CD4-positive, CD25-positive, alpha-beta regulatory T cell (primary cell): ENCODE measurements around the gene STEAP2. TPM values are rescaled to one million over a fixed set of nuclear protein-coding genes. Genes with fewer than 3 reads are reported as not detected.

Experiments used
- ATAC-seq, 2 donors: fragments of 150-1000 bp; cut with Tn5 transposase; one replicate each; pipeline ENCODE4 v1.10.0; 2021; ENCODE audit warnings: low read depth in 2 of 2, moderate number of reproducible peaks in 2 of 2, moderate library complexity in 1 of 2
- DNase-seq, 3 donors: peaks; one replicate each; pipeline versions ENCODE4 v3.0.0 to v3.0.0-alpha.2; 2012 to 2022; ENCODE audit warnings: mixed read lengths in 1 of 3
- H3K27ac ChIP-seq: one replicate; pipeline ENCODE4 v1.7.0; 2013; ENCODE audit warnings: mild to moderate bottlenecking, low read length; ENCODE audit not compliant: insufficient read depth, poor library complexity, severe bottlenecking
- H3K27me3 ChIP-seq: one replicate; pipeline ENCODE4 v1.7.0; 2013; ENCODE audit warnings: low read length; ENCODE audit not compliant: control insufficient read depth, insufficient read depth
- H3K36me3 ChIP-seq: one replicate; pipeline ENCODE4 v1.7.0; 2013; ENCODE audit warnings: mild to moderate bottlenecking, low read length, moderate library complexity; ENCODE audit not compliant: control insufficient read depth, insufficient read depth
- H3K4me1 ChIP-seq: 2 replicates; pipeline ENCODE4 v1.7.0; 2013; ENCODE audit warnings: mild to moderate bottlenecking, low read length; ENCODE audit not compliant: insufficient read depth, control insufficient read depth, poor library complexity, severe bottlenecking
- H3K4me3 ChIP-seq: one replicate; pipeline ENCODE4 v1.7.0; 2013; ENCODE audit warnings: low read depth, mild to moderate bottlenecking, low read length, moderate library complexity
- H3K9me3 ChIP-seq, 2 experiments: 1 replicate in 1 of 2; 2 replicates in 1 of 2; pipeline ENCODE4 v1.7.0; 2013; ENCODE audit warnings: low read length in 2 of 2, mild to moderate bottlenecking in 1 of 2, moderate library complexity in 1 of 2; ENCODE audit not compliant: control insufficient read depth in 2 of 2
- H3K27ac Mint-ChIP-seq, 3 donors: one replicate each; pipeline ENCODE4 v1.8.0; 2020 to 2022; ENCODE audit warnings: mild to moderate bottlenecking in 3 of 3, mixed read lengths in 3 of 3, moderate library complexity in 2 of 3
- H3K27me3 Mint-ChIP-seq: one replicate; pipeline ENCODE4 v1.8.0; 2022; ENCODE audit warnings: mild to moderate bottlenecking, mixed read lengths
- H3K36me3 Mint-ChIP-seq: one replicate; pipeline ENCODE4 v1.8.0; 2020; ENCODE audit warnings: mixed read lengths
- H3K4me1 Mint-ChIP-seq, 4 donors: one replicate each; pipeline ENCODE4 v1.8.0; 2020 to 2022; ENCODE audit warnings: mixed read lengths in 4 of 4, mild to moderate bottlenecking in 1 of 4
- H3K4me3 Mint-ChIP-seq, 4 donors: one replicate each; pipeline ENCODE4 v1.8.0; 2020 to 2022; ENCODE audit warnings: mild to moderate bottlenecking in 4 of 4, mixed read lengths in 4 of 4, moderate library complexity in 3 of 4
- H3K9me3 Mint-ChIP-seq, 7 donors: one replicate each; pipeline ENCODE4 v1.8.0; 2020 to 2022; ENCODE audit warnings: mixed read lengths in 7 of 7, mild to moderate bottlenecking in 3 of 7, moderate library complexity in 2 of 7
- polyA plus RNA-seq, 4 donors: library from polyadenylated mRNA; unstranded; fragments of 300-500 nt; fragmentation: Illumina TruSeq; gene quantifications; one replicate each; pipeline ENCODE4 v1.2.3, GENCODE V29; 2021
- total RNA-seq: library from RNA; stranded (reverse); gene quantifications from one replicate; pipeline ENCODE4 v1.2.3, GENCODE V29; 2022

Gene STEAP2
- total and polyA plus RNA-seq, 5 donors from 2014 or later: not detected

GRCh38 chr7:90173127-90173844, 38.3 kb upstream of the STEAP2 start:
- no peaks in the 10 kb centered on the region for H3K36me3 Mint-ChIP-seq
- Histone ChIP-seq H3K27ac (no peak overlapping the region), H3K36me3 (no peaks in the 10 kb centered on the region), H3K4me1 (no peaks in the 10 kb centered on the region), H3K4me3 (no peak overlapping the region), H3K27me3 (no peaks in the 10 kb centered on the region), H3K9me3 (no peaks in the 10 kb centered on the region)
- peaks cover 0 to 12% (median 4%) of the 10 kb centered on the region in 7 donors for H3K9me3 Mint-ChIP-seq
- H3K27ac Mint-ChIP-seq: no peak overlapping the region
- H3K4me3 Mint-ChIP-seq: no peak overlapping the region
- no peak for ATAC-seq
- no peaks in the 10 kb centered on the region for H3K4me1 Mint-ChIP-seq
- peaks cover 6% of the 10 kb centered on the region for H3K27me3 Mint-ChIP-seq
- DNase-seq: no peak

- H3K9me3 Mint-ChIP-seq: peaks cover 0 to 10% (median 0%) of the 10 kb centered on the region in 7 donors
Observed at GRCh38 chr7:90175667-90176066, 35.9 kb upstream of the STEAP2 start.

DNA sequence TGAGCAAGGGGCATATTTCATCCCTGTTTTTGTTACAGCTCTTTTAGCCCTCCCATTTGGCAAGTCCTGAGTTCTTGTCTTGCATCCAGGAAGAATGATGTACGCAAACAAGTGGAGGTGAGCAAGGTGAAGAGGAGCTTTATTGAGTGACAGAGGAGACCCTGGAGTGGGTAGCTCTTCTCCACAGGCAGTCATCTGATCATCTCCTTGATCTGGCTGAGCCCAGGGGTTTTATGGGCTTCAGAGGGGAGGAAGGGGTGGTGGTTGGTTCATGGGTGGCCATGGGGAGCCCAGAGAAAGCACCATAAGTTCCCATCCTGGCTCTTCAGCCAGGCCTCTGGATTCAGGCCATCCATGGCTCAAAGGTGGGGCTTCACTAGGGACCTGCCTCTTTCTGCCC, 35.3 kb upstream of the STEAP2 start:
- no peaks in the 10 kb centered on the region for H3K27me3 Mint-ChIP-seq
- DNase-seq (no peak), ATAC-seq (no peak)
- no peaks in the 10 kb centered on the region for H3K36me3 Mint-ChIP-seq
- Histone ChIP-seq H3K4me1 (no peaks in the 10 kb centered on the region), H3K27me3 (no peaks in the 10 kb centered on the region), H3K27ac (no peak overlapping the region), H3K9me3 (no peaks in the 10 kb centered on the region), H3K36me3 (no peaks in the 10 kb centered on the region), H3K4me3 (no peak overlapping the region)
- H3K9me3 Mint-ChIP-seq: peaks cover 0 to 10% (median 0%) of the 10 kb centered on the region in 7 donors
- H3K4me1 Mint-ChIP-seq: peaks cover 0 to 3% (median 1%) of the 10 kb centered on the region in 4 donors
- no peak overlapping the region for H3K27ac Mint-ChIP-seq
- H3K4me3 Mint-ChIP-seq: no peak overlapping the region

More at GRCh38 chr7:90175667-90176066, 35.9 kb upstream of the STEAP2 start:
- Histone ChIP-seq H3K4me3 (no peak overlapping the region), H3K9me3 (no peaks in the 10 kb centered on the region), H3K4me1 (no peaks in the 10 kb centered on the region), H3K36me3 (no peaks in the 10 kb centered on the region), H3K27me3 (no peaks in the 10 kb centered on the region), H3K27ac (no peak overlapping the region)
- H3K4me1 Mint-ChIP-seq: peaks cover 0 to 3% (median 1%) of the 10 kb centered on the region in 4 donors
- ATAC-seq: no peak
- no peak overlapping the region for H3K4me3 Mint-ChIP-seq
- peaks cover 3% of the 10 kb centered on the region for H3K27me3 Mint-ChIP-seq
- H3K36me3 Mint-ChIP-seq: no peaks in the 10 kb centered on the region
- no peak overlapping the region for H3K27ac Mint-ChIP-seq
- no peak for DNase-seq

DNA sequence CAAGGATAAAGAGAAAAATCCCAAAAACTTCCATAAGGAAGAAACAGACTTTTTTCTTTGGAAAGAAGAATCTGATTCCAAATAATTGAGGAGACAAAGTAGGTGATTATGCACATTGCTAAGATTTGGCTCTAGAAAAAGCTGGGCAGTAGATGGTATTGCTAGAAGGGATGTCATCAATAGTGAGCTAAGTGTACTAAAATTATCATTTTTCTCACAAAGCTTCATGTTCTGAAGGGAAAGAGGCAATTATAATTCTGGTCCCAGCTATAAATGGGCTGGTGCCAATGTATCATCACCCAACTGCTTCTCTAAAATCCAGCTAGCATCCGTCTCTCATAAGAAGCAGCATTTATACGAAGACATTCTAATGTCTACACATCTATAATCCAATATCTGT, 33.4 kb upstream of the STEAP2 start:
- Mint-ChIP-seq H3K27me3 (no peaks in the 10 kb centered on the region), H3K9me3 (no peaks in the 10 kb centered on the region), H3K4me1 (peaks cover 0 to 3% (median 1%) of the 10 kb centered on the region in 4 donors), H3K4me3 (no peak overlapping the region), H3K36me3 (no peaks in the 10 kb centered on the region), H3K27ac (no peak overlapping the region)
- Histone ChIP-seq H3K4me1 (no peaks in the 10 kb centered on the region), H3K27me3 (no peaks in the 10 kb centered on the region), H3K36me3 (no peaks in the 10 kb centered on the region), H3K4me3 (no peak overlapping the region), H3K27ac (no peak overlapping the region), H3K9me3 (no peaks in the 10 kb centered on the region)
- DNase-seq (no peak), ATAC-seq (no peak)

- H3K9me3 Mint-ChIP-seq: no peaks in the 10 kb centered on the region
- ATAC-seq (peak; percentile 53 to 59), DNase-seq (peak in 1 of 3 donors; percentile 8)
- no peak overlapping the region for H3K27ac ChIP-seq
- H3K27me3 ChIP-seq: no peaks in the 10 kb centered on the region
- no peaks in the 10 kb centered on the region for H3K9me3 ChIP-seq
- H3K4me1 Mint-ChIP-seq: peaks cover 0 to 3% (median 1%) of the 10 kb centered on the region in 4 donors
- no peak overlapping the region for H3K4me3 Mint-ChIP-seq
- no peaks in the 10 kb centered on the region for H3K27me3 Mint-ChIP-seq
- no peak overlapping the region for H3K27ac Mint-ChIP-seq
- H3K4me3 ChIP-seq: no peak overlapping the region
- H3K4me1 ChIP-seq: no peaks in the 10 kb centered on the region
- H3K36me3 Mint-ChIP-seq: no peaks in the 10 kb centered on the region
- H3K36me3 ChIP-seq: no peaks in the 10 kb centered on the region
Observed at GRCh38 chr7:90178679-90179278, 32.8 kb upstream of the STEAP2 start.

GRCh38 chr7:90180011-90180585, 31.4 kb upstream of the STEAP2 start:
- no peaks in the 10 kb centered on the region for H3K4me1 ChIP-seq
- Mint-ChIP-seq H3K27me3 (no peaks in the 10 kb centered on the region), H3K36me3 (no peaks in the 10 kb centered on the region), H3K4me1 (peaks cover 0 to 3% (median 1%) of the 10 kb centered on the region in 4 donors), H3K27ac (no peak overlapping the region), H3K4me3 (no peak overlapping the region), H3K9me3 (no peaks in the 10 kb centered on the region)
- no peak overlapping the region for H3K27ac ChIP-seq
- H3K36me3 ChIP-seq: no peaks in the 10 kb centered on the region
- ATAC-seq: no peak
- H3K9me3 ChIP-seq: no peaks in the 10 kb centered on the region
- DNase-seq: no peak
- H3K4me3 ChIP-seq: no peak overlapping the region
- H3K27me3 ChIP-seq: no peaks in the 10 kb centered on the region

DNA sequence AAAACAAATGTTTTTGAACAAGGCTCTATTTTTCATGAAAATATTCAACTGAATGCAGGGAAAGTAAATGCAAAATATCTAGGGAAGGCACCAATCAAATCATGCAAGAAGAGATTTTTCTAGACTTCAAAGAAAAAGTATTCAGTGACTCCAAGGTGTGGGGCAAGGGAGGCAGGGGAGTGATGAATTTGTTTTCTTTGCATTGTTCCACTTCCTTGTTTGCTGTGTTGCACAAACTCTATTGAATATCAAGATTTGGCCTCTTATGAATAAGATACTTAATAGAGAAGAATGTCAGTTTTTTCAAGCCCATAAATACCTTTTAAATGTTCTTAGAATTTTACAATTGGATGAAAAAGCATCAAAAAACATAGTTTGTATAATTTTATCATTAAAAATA, 30.9 kb upstream of the STEAP2 start:
- no peaks in the 10 kb centered on the region for H3K36me3 Mint-ChIP-seq
- H3K27ac Mint-ChIP-seq: no peak overlapping the region
- Histone ChIP-seq H3K9me3 (no peaks in the 10 kb centered on the region), H3K27me3 (no peaks in the 10 kb centered on the region), H3K36me3 (no peaks in the 10 kb centered on the region), H3K4me3 (no peak overlapping the region), H3K4me1 (no peaks in the 10 kb centered on the region), H3K27ac (no peak overlapping the region)
- peaks cover 0 to 3% (median 1%) of the 10 kb centered on the region in 4 donors for H3K4me1 Mint-ChIP-seq
- no peaks in the 10 kb centered on the region for H3K9me3 Mint-ChIP-seq
- no peaks in the 10 kb centered on the region for H3K27me3 Mint-ChIP-seq
- H3K4me3 Mint-ChIP-seq: no peak overlapping the region
- ATAC-seq (no peak), DNase-seq (no peak)
